Right ventricle myocardium inferior (tissue), 1 donor: ENCODE results near the gene IL11RA. TPM values are rescaled to one million over a fixed set of nuclear protein-coding genes. Genes with fewer than 3 reads are reported as not detected.

ENCODE experiments used
- ATAC-seq: fragments of 200-7000 bp; cut with Tn5 transposase; one replicate; pipeline ENCODE4 v1.9.1; 2020; ENCODE audit warnings: mild to moderate bottlenecking, moderate library complexity
- DNase-seq: peaks from one replicate; pipeline ENCODE4 v3.0.0; 2021; ENCODE audit errors: missing footprints
- intact Hi-C: fragments of 100-400 bp; cut with DNase I; formaldehyde crosslinking; loops from one replicate; pipeline ENCODE4 v1.11.0; 2022
- total RNA-seq: library from RNA; stranded (reverse); fragmentation: NEBNext Ultra II Directional; extraction: Animal tissue kit (Norgen Biotek cat#: 25700); gene quantifications from one replicate; pipeline ENCODE4 v1.2.1, GENCODE V29; 2021
- donor health status: DM: no; HTN: yes; CAD: no; lungs with severe emphysema.

IL11RA gene
- total RNA-seq, 1 donor from 2014 or later = 43.6 TPM

DNA sequence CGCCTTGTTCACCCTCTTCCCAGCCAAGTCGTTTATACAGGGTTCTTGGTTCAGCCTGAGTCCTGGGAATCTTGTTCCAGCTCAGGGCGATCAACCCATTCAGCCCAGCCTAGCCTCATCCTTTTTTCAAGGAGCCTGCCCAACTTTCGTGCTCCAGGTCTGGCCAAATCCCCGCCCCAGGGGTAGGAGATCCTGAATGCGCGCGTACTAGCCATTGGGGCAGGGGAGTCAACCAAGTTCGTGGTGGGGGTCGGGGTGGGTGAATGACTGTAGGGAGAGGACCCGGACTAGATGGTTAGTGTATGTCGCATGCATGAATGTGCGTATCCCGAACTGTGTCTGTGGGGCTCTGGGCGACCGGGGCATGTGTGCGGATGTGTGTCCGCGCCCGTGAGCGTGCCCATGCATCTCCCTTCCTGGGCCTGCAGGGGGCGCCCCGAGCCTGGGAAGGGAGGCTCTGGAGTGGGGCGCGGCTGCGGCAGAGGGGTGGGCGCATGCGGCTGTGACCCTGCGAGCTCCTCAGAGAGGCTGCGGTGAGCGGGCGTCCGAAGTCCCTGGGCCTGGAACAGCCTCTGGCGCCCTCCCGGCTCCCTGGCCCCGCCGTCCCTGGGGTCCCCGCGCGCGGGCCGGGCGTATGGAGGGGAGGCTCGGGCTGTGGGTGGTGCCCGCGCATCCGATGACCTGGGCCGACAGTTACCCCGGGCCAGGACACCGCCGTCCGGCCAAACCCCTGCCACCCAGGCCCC is 49.2 kb downstream of the IL11RA start:
- DNase-seq = peak; percentile 91
- intact Hi-C loops = loop anchor here (2.0 kb wide), 1 partner anchor 36 kb away; no protein-coding TSS in a partner anchor
- ATAC-seq = peak; percentile 94

GRCh38 chr9:34701769-34702736 is 50.1 kb downstream of the IL11RA start:
- intact Hi-C loops = loop anchor here (2.0 kb wide), 1 partner anchor 37 kb away; no protein-coding TSS in a partner anchor

DNA sequence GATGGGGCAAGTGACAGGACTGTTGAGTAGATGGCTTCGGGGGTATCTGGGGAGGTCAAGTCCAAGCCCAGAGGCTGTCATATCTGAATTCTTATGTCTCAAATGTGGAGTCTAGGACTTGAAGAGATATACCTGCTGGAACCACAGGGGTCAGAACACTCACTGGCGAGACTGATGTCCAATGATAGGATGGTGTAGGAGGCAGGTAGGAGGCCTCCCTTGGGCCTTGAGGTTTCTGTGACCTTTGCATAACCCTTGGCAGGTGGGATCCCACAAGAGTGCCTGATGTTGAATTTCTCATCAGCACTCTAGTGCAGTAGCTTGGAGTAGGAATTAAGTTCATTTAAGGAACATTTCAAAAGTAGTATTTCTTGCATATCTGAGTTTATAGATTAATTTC is 55.1 kb downstream of the IL11RA start:
- intact Hi-C loops = no loop called here
- ATAC-seq (no peak), DNase-seq (no peak)

More at GRCh38 chr9:34701769-34702736, 50.1 kb downstream of the IL11RA start:
- ATAC-seq (peak; percentile 94), DNase-seq (peak; percentile 92)

DNA sequence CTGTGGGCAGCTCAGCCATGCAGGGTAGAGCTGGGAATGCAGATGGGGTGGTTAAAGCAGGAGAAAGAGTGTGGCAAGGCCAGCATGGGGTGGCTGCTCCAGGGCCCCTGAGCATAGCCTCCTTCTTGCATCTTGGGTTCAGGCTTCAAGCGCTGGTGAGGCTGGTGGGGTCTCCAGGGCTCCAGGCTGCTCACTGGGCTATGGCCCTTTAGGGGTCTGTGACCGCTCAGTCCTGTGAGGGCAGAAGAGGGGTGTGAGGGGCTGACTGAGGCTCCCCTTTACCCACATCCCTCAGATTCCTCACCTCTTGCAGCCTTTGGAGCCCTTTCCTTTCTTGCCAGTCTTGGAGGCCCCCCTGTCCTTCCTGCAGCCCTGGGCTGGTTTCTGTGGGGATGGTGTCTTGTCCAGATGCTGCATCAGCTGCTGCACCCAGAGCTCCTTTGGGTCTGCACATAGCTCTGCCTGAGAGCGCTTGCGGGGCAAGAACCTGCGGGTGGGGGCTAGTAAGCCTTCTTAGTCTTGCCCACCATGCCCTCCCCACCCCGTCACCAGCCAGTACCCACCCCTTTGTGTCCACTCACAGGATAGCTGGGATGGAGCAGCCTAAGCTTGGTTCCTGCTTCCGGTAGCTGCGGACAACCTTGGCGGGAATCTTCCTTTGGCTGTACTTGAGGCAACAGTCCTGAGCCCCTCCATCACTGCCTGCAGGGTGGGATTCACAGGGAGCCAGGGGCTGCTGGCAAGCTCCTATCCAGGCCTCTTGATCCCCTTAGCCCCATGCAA is 57.4 kb downstream of the IL11RA start:
- intact Hi-C loops = no loop called here
- DNase-seq = no peak
- no peak for ATAC-seq

- ATAC-seq = peak; percentile 92
- peak; percentile 80 for DNase-seq
- intact Hi-C loops = no loop called here
Observed at GRCh38 chr9:34710023-34710422, 58.0 kb downstream of the IL11RA start, which contains the start of gene CCL21. Gene CCL21 (minus strand): TSS chr9:34710136. CDS start chr9:34710066, 70 bp downstream.

Other genes with a start within 250 kb of the IL11RA start
- 27.2 TPM for gene FAM219A, start 193.6 kb upstream of the IL11RA start, total RNA-seq
- gene DNAI1, start 193.4 kb upstream of the IL11RA start, total RNA-seq = not detected
- gene ENHO, start 129.2 kb upstream of the IL11RA start, total RNA-seq = 0.51 TPM
- 8.7 TPM for gene CNTFR, start 62.5 kb upstream of the IL11RA start, total RNA-seq
- gene RPP25L, start 40.1 kb upstream of the IL11RA start, total RNA-seq = 38.3 TPM
- gene DCTN3, start 31.7 kb upstream of the IL11RA start, total RNA-seq = 133 TPM
- not detected for gene ARID3C, start 23.1 kb upstream of the IL11RA start, total RNA-seq
- gene SIGMAR1, start 14.4 kb upstream of the IL11RA start, total RNA-seq = 25.6 TPM
- gene GALT, start 5.5 kb upstream of the IL11RA start, total RNA-seq = 54.1 TPM
- not detected for gene CCL27, start 10.5 kb downstream of the IL11RA start, total RNA-seq
- gene CCL19, start 39.1 kb downstream of the IL11RA start, total RNA-seq = 1.1 TPM
- gene CCL21, start 58.0 kb downstream of the IL11RA start, total RNA-seq = 12.4 TPM